Measurements from ENCODE around the gene SDK1.

SDK1 gene

DNA sequence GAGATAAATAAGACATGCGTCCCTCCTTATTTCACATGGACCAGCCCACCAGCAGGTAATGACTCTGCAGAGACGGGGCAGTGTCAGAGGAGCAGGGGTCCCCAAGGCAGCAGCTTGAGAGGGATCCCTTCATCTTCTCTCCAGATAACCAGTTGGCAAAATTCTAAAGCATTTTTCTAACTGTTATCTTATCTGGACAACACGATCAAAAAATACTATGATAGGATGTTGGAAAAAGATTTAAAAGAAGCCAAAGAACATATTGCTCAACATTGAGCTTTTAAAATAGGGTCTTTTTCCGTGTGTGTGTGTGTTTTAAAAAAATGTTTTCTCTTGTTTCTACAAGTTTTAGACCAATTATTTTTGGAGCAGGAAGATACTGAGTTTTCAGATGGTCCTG lies 641.2 kb downstream of the SDK1 start:
- H3K4me3 ChIP-seq (ENCODE audit: low read depth, low read length): no peak overlapping the region
- TF ChIP-seq, protein P1, sequence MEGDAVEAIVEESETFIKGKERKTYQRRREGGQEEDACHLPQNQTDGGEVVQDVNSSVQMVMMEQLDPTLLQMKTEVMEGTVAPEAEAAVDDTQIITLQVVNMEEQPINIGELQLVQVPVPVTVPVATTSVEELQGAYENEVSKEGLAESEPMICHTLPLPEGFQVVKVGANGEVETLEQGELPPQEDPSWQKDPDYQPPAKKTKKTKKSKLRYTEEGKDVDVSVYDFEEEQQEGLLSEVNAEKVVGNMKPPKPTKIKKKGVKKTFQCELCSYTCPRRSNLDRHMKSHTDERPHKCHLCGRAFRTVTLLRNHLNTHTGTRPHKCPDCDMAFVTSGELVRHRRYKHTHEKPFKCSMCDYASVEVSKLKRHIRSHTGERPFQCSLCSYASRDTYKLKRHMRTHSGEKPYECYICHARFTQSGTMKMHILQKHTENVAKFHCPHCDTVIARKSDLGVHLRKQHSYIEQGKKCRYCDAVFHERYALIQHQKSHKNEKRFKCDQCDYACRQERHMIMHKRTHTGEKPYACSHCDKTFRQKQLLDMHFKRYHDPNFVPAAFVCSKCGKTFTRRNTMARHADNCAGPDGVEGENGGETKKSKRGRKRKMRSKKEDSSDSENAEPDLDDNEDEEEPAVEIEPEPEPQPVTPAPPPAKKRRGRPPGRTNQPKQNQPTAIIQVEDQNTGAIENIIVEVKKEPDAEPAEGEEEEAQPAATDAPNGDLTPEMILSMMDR (IDR thresholded peaks at IDR 0.05; ENCODE audit: low read depth, low read length): no peak

GRCh38 chr7:3942816-3943745 lies 642.0 kb downstream of the SDK1 start:
- TF ChIP-seq, protein P1 (IDR thresholded peaks at IDR 0.05; ENCODE audit: low read depth, low read length): no peak
- no peak overlapping the region for H3K4me3 ChIP-seq (ENCODE audit: low read depth, low read length)

DNA sequence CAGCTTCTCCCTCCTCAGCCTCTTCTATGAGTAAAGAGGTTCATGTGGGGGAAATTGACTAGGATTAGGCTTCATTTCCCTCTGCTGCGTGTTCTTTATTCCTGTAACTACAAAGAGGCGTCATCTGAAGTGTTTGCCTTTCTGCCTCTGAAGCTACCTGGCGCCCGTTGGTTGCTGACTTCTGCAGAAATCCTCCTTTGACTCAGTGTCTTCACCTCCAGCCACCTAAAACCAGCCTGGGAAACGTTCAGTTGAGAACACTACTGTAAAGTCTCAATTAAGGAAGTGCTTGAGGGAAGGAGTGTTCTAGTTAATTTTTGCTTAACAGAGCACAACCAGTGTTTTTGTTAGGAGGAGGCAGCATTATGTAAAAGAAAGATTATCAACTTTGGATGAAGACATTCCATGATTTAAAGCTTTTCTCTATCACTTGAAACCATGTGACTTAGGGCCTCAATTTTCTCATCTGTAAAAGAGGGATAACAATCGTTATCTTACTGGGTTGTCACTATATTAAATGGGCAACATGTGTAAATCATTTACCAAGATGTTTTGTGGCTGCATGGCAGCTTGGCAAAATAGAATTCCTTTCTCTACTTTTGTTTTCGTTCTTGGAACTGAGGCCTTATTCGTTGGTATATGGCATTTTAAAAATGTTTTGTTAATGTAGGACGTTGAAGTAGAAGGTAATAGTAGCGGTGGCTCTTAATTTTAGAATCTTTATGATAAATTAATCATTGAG lies 642.9 kb downstream of the SDK1 start:
- H3K4me3 ChIP-seq (ENCODE audit: low read depth, low read length): no peak overlapping the region
- TF ChIP-seq, protein P1 (IDR thresholded peaks at IDR 0.05; ENCODE audit: low read depth, low read length): no peak

GRCh38 chr7:3949242-3949640 lies 648.2 kb downstream of the SDK1 start:
- H3K4me3 ChIP-seq (ENCODE audit: low read depth, low read length): no peak overlapping the region
- TF ChIP-seq, protein P1 (IDR thresholded peaks at IDR 0.05; ENCODE audit: low read depth, low read length): no peak

DNA sequence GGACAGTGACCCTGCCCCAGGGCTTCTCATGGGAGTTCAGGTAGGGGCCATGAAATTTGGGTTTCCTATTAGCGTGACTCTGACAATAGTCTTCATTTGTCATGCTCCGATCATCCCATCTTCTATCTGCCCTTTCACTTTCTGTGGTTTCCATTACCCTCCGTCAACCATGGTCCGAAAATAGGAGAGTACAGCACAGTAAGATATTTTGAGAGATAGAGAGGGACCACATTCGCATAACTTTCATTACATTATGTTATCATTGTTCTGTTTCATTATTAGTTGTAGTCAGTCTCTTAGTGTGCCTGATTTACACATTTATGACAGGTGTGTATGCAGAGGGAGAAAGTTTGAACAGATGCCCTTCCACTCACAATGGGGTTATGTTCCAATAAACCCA lies 649.2 kb downstream of the SDK1 start:
- TF ChIP-seq, protein P1 (IDR thresholded peaks at IDR 0.05; ENCODE audit: low read depth, low read length): no peak

DNA sequence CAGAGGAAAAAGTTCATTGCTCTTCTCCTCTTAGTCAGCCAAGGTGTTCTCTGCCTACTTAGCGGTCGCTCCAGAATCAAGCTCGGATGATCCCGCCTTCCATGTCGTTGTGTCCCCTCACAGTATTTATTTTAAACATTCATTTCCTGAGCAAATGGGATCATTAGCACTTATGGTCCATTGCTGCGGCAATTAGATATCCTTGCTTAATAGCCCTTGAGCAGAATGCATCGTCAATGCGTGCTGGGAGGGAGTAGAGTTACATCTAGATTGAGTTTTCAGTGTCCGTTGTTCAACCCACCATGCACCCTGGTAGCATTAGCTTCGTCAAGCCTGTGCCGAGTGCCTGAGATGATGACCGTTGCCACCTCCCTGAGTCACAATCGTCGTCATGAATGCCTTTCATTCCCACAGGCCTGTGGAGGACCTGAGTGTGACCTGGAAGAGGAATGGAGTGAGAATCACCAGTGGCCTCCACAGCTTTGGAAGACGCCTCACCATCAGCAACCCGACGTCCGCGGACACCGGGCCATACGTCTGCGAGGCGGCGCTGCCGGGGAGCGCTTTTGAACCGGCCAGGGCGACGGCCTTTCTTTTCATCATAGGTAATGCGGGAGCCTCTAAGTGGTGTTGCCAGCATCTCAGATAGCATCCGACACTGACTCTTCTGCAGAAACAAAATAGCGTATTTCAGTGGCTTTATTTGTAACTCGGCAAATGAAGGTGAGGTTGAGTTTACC lies 650.4 kb downstream of the SDK1 start:
- TF ChIP-seq, protein P1 (IDR thresholded peaks at IDR 0.05; ENCODE audit: low read depth, low read length): no peak
- no peak overlapping the region for H3K4me3 ChIP-seq (ENCODE audit: low read depth, low read length)

More for the DNA sequence above, 649.2 kb downstream of the SDK1 start:
- H3K4me3 ChIP-seq (ENCODE audit: low read depth, low read length): no peak overlapping the region

Data from WI38 (cell line).